ENCODE results near the gene ARID4B.
"Not testable (repeated sequence)": the region's sequence is repeated elsewhere in the genome, so short reads cannot be mapped to it uniquely, and the experiment has no call there.

ARID4B gene

DNA sequence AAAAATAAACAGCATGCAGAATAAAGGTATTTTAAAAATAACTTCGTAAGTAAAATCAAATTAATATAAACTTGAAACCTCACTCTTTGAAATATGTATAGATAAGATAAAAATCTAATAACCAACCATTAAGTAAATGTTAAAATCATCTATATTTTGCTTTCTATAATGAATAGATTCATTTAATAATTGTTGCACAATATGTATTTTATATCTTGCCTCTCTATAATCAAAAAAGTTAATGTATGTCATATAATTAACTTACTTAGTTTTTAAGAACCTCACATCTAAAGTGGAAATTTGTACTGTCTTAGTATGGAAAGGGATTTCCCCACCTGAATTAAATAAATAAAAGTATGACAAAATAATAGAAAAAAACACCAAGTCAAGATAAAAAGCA is 124.6 kb downstream of the ARID4B start:
- H3K4me3 ChIP-seq (ENCODE audit: control insufficient read depth, low read depth, low read length): no peak overlapping the region
- TF ChIP-seq, protein P1, sequence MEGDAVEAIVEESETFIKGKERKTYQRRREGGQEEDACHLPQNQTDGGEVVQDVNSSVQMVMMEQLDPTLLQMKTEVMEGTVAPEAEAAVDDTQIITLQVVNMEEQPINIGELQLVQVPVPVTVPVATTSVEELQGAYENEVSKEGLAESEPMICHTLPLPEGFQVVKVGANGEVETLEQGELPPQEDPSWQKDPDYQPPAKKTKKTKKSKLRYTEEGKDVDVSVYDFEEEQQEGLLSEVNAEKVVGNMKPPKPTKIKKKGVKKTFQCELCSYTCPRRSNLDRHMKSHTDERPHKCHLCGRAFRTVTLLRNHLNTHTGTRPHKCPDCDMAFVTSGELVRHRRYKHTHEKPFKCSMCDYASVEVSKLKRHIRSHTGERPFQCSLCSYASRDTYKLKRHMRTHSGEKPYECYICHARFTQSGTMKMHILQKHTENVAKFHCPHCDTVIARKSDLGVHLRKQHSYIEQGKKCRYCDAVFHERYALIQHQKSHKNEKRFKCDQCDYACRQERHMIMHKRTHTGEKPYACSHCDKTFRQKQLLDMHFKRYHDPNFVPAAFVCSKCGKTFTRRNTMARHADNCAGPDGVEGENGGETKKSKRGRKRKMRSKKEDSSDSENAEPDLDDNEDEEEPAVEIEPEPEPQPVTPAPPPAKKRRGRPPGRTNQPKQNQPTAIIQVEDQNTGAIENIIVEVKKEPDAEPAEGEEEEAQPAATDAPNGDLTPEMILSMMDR (IDR thresholded peaks at IDR 0.05; ENCODE audit: control insufficient read depth, insufficient read depth, low read depth, low read length, missing control alignments): no peak
- DNase-seq (ENCODE audit: low read depth): no peak

DNA sequence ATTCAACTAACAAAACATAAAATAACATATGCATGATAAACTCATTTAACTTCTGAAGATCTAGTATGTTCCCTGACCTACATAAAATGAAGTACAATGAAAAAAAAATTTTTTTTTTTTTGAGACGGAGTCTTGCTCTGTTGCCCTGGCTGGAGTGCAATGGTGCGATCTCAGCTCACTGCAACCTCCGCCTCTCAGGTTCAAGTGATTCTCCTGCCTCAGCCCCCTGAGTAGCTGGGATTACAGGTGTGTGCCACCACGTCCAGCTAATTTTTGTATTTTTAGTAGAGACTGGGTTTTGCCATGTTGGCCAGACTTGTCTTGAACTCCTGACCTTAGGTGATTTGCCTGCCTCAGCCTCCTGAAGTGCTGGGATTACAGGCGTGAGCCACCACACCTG is 125.5 kb downstream of the ARID4B start:
- not testable (repeated sequence) for DNase-seq (ENCODE audit: low read depth); H3K4me3 ChIP-seq (ENCODE audit: control insufficient read depth, low read depth, low read length)

DNA sequence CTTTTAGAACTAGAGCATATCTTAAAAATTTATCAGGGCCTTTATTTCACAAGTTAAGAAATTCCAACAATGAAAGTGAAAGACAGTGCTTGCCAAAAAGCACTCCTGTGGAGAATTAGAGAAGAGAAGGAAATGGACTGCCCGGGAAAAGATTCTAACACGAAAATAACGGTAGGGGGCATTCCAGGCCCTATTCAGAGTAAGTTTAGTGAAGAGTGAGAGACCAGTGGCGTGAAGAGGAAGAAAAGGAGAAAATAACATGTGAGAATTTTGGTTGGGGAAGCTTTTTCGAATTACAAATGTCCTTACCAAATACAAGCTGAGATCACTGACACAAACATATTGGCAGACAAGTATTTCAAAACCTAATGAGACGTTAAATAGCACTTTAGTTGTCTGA is 128.5 kb downstream of the ARID4B start:
- TF ChIP-seq, protein P1 (IDR thresholded peaks at IDR 0.05; ENCODE audit: control insufficient read depth, insufficient read depth, low read depth, low read length, missing control alignments): peak; percentile 38
- peak; percentile 21 for DNase-seq (ENCODE audit: low read depth)
- no peak overlapping the region for H3K4me3 ChIP-seq (ENCODE audit: control insufficient read depth, low read depth, low read length)

DNA sequence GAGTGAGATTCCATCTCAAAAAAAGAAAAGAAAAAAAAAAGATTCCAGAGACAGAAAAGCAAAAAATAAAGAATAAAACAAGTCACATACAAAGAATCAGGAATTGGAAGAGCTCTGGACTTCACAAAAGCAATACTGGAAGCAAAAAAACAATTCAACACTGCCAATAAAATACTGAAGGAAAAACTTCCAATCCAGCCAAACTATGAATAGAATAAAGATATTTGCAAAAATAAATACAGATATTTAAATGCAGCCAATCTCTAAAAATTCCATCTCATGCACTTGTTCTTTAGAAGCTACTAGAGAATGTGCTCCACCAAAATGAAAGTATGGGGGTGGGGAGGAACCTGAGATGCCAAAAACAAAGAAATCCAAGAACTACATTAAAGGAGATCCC is 137.5 kb downstream of the ARID4B start:
- TF ChIP-seq, protein P1 (IDR thresholded peaks at IDR 0.05; ENCODE audit: control insufficient read depth, insufficient read depth, low read depth, low read length, missing control alignments): no peak
- DNase-seq (ENCODE audit: low read depth): no peak
- H3K4me3 ChIP-seq (ENCODE audit: control insufficient read depth, low read depth, low read length): no peak overlapping the region

DNA sequence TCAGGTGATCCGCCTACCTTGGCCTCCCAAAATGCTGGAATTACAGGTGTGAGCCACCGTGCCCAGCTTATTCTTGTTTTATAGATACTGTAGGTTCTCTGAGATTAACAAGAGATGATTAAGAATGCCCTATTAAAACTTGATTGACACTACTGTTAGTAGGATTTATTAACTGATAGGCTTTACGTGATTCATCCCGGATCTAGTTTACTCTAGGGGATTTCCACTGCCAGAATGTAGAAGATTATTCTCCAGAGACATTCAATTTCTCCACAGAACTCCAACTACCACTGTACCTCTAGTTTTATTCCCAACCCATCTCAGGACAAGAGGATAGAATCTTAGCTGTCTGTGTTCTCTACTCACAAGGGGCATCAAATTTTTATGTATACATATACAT is 140.7 kb downstream of the ARID4B start:
- TF ChIP-seq, protein P1 (IDR thresholded peaks at IDR 0.05; ENCODE audit: control insufficient read depth, insufficient read depth, low read depth, low read length, missing control alignments): no peak
- DNase-seq (ENCODE audit: low read depth): no peak
- H3K4me3 ChIP-seq (ENCODE audit: control insufficient read depth, low read depth, low read length): no peak overlapping the region

DNA sequence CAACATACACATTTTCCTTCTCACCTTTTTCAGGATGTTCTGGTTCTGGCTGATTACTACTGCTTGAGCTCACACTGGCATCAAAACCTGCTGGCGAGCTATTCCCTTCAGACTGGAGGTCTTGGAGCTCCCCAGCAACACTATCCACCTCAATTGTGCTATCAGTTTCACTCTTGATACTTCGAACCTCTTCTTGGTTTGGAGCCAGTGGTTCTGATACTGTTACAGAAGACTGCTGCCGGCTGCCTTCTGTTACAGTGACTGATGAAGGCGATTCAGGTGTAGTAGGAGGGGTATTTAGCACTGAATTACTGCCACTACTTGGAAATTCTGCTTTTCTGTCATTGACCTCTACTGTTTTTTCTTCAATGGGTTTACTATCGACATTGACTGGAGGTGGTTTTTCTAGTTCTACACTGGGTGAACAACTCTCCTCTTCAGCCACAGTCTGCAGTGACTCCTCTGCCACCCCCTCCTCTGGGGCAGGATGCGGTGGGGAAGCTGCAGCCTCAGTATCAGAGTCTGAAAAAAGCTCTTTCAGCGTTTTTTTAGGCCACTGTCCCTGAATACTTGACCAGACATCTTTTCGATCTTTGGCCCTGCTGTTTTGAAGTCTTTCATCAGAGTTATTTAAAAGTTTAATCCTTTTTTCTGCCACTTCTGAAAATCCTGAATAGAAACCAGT is 146.3 kb downstream of the ARID4B start:
- TF ChIP-seq, protein P1 (IDR thresholded peaks at IDR 0.05; ENCODE audit: control insufficient read depth, insufficient read depth, low read depth, low read length, missing control alignments): no peak
- H3K4me3 ChIP-seq (ENCODE audit: control insufficient read depth, low read depth, low read length): no peak overlapping the region

DNA sequence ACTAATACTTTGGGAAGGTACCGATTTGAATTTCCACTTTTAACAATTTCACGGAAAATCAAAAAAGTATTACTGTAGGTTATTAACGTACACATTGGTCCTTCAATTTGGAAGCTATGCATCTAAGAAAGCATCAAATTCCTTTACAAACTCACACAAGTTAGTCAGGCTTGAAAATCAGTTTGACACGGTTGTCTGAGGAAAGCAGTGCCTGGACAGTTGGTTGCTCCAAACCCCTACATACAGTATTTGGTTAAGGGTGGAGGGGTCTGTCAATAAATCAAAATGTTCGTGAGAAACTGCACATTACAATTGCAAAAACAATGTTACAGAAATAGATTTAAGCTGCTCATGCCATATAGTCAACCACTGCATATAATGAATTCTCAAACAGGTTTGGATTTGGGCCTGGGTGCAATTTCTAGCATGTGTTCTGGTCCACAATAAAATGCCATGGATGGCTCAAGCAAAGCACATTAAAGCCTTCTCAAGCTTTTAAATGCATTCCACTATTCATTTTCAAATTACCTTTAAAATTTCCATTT is 147.0 kb downstream of the ARID4B start:
- no peak for DNase-seq (ENCODE audit: low read depth)
- TF ChIP-seq, protein P1 (IDR thresholded peaks at IDR 0.05; ENCODE audit: control insufficient read depth, insufficient read depth, low read depth, low read length, missing control alignments): no peak
- no peak overlapping the region for H3K4me3 ChIP-seq (ENCODE audit: control insufficient read depth, low read depth, low read length)

More for the DNA sequence above, 146.3 kb downstream of the ARID4B start:
- DNase-seq (ENCODE audit: low read depth): no peak
